ENCODE results near the gene PKIG. TPM values are rescaled to one million over a fixed set of nuclear protein-coding genes. Genes with fewer than 3 reads are reported as not detected.

Gene PKIG
- total RNA-seq, 1 donor from 2014 or later = 29.5 TPM

GRCh38 chr20:44610313-44610962 lies 28.1 kb downstream of the PKIG start:
- H3K27me3 Mint-ChIP-seq (ENCODE audit: unreplicated experiment) = no peaks in the 10 kb centered on the region
- peaks cover 27% of the 10 kb centered on the region for H3K4me1 Mint-ChIP-seq (ENCODE audit: unreplicated experiment)
- no peak for TF ChIP-seq CTCF (IDR thresholded peaks at IDR 0.05)
- DNase-seq (ENCODE audit: extremely low spot score, unreplicated experiment) = no peak
- no peak overlapping the region for H3K4me3 Mint-ChIP-seq (ENCODE audit: unreplicated experiment)
- peak overlapping the region; percentile 91 for H3K27ac Mint-ChIP-seq (ENCODE audit: unreplicated experiment)
- no peaks in the 10 kb centered on the region for H3K9me3 Mint-ChIP-seq (ENCODE audit: unreplicated experiment)
- H3K36me3 Mint-ChIP-seq (ENCODE audit: unreplicated experiment) = peaks cover 11% of the 10 kb centered on the region

GRCh38 chr20:44613575-44613974 lies 31.2 kb downstream of the PKIG start:
- Mint-ChIP-seq H3K4me1 (ENCODE audit: unreplicated experiment) (peaks cover 50% of the 10 kb centered on the region), H3K27ac (ENCODE audit: unreplicated experiment) (peak overlapping the region; percentile 43), H3K36me3 (ENCODE audit: unreplicated experiment) (peaks cover 29% of the 10 kb centered on the region), H3K9me3 (ENCODE audit: unreplicated experiment) (no peaks in the 10 kb centered on the region), H3K27me3 (ENCODE audit: unreplicated experiment) (no peaks in the 10 kb centered on the region), H3K4me3 (ENCODE audit: unreplicated experiment) (no peak overlapping the region)
- no peak for DNase-seq (ENCODE audit: extremely low spot score, unreplicated experiment)
- TF ChIP-seq CTCF (IDR thresholded peaks at IDR 0.05) = no peak

GRCh38 chr20:44614525-44614924 lies 32.1 kb downstream of the PKIG start:
- peaks cover 38% of the 10 kb centered on the region for H3K36me3 Mint-ChIP-seq (ENCODE audit: unreplicated experiment)
- peaks cover 41% of the 10 kb centered on the region for H3K4me1 Mint-ChIP-seq (ENCODE audit: unreplicated experiment)
- peak overlapping the region; percentile 89 for H3K27ac Mint-ChIP-seq (ENCODE audit: unreplicated experiment)
- H3K4me3 Mint-ChIP-seq (ENCODE audit: unreplicated experiment) = no peak overlapping the region
- DNase-seq (ENCODE audit: extremely low spot score, unreplicated experiment) = no peak
- no peaks in the 10 kb centered on the region for H3K27me3 Mint-ChIP-seq (ENCODE audit: unreplicated experiment)
- H3K9me3 Mint-ChIP-seq (ENCODE audit: unreplicated experiment) = no peaks in the 10 kb centered on the region
- no peak for TF ChIP-seq CTCF (IDR thresholded peaks at IDR 0.05)

GRCh38 chr20:44615169-44615791 lies 32.9 kb downstream of the PKIG start:
- Mint-ChIP-seq H3K9me3 (ENCODE audit: unreplicated experiment) (no peaks in the 10 kb centered on the region), H3K4me1 (ENCODE audit: unreplicated experiment) (peaks cover 36% of the 10 kb centered on the region), H3K36me3 (ENCODE audit: unreplicated experiment) (peaks cover 45% of the 10 kb centered on the region), H3K27ac (ENCODE audit: unreplicated experiment) (peak overlapping the region; percentile 89), H3K4me3 (ENCODE audit: unreplicated experiment) (no peak overlapping the region), H3K27me3 (ENCODE audit: unreplicated experiment) (no peaks in the 10 kb centered on the region)
- DNase-seq (ENCODE audit: extremely low spot score, unreplicated experiment) = no peak
- no peak for TF ChIP-seq CTCF (IDR thresholded peaks at IDR 0.05)

- peak overlapping the region; percentile 89 for H3K27ac Mint-ChIP-seq (ENCODE audit: unreplicated experiment)
These were observed 33.7 kb downstream of the PKIG start for GRCh38 chr20:44615876-44616603.

More at GRCh38 chr20:44615876-44616603, 33.7 kb downstream of the PKIG start:
- Mint-ChIP-seq H3K36me3 (ENCODE audit: unreplicated experiment) (peaks cover 48% of the 10 kb centered on the region), H3K9me3 (ENCODE audit: unreplicated experiment) (no peaks in the 10 kb centered on the region), H3K4me1 (ENCODE audit: unreplicated experiment) (peaks cover 31% of the 10 kb centered on the region), H3K27me3 (ENCODE audit: unreplicated experiment) (no peaks in the 10 kb centered on the region), H3K4me3 (ENCODE audit: unreplicated experiment) (no peak overlapping the region)
- TF ChIP-seq CTCF (IDR thresholded peaks at IDR 0.05) = no peak
- no peak for DNase-seq (ENCODE audit: extremely low spot score, unreplicated experiment)
